ENCODE measurements around the gene PLPP4. TPM values are rescaled to one million over a fixed set of nuclear protein-coding genes. Genes with fewer than 3 reads are reported as not detected.

PLPP4 gene
- total RNA-seq, 2 donors from 2014 or later: not detected

DNA sequence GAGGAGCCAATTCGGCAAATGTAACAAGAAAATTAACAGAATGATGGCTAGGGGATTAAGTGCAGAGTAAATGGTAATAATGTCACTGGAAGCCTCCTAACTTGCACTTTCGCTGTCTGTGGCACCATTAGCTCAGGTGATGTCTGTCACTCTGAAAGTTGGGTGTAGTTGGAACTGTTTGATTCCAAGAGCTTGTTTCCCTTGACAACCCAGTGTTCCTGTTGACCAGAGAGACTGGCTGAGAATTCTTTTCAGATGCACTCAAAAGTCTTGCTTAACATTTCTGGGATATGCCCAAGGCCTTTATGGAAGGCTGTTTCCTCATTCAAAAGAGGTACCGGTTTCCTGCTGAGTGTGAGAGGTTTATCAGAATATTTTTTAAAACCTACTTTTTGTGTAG is 49.6 kb downstream of the PLPP4 start:
- peaks cover 27 to 33% of the 10 kb centered on the region in 2 donors for H3K27me3 Mint-ChIP-seq
- no peak overlapping the region for H3K27ac Mint-ChIP-seq
- DNase-seq (ENCODE audit: low spot score): no peak
- H3K36me3 Mint-ChIP-seq: no peaks in the 10 kb centered on the region
- no peak overlapping the region for H3K4me3 Mint-ChIP-seq
- H3K9me3 Mint-ChIP-seq: no peaks in the 10 kb centered on the region
- peaks cover 0 to 4% of the 10 kb centered on the region in 2 donors for H3K4me1 Mint-ChIP-seq (ENCODE audit: low read depth in 2 of 2)
- no peak for ATAC-seq

GRCh38 chr10:120507175-120507574 is 50.1 kb downstream of the PLPP4 start:
- H3K36me3 Mint-ChIP-seq: no peaks in the 10 kb centered on the region
- no peak for ATAC-seq
- H3K27me3 Mint-ChIP-seq: peaks cover 24 to 33% of the 10 kb centered on the region in 2 donors
- peak overlapping the region in 1 of 2 donors; percentile 6 for H3K27ac Mint-ChIP-seq
- DNase-seq (ENCODE audit: low spot score): no peak
- no peak overlapping the region for H3K4me3 Mint-ChIP-seq
- peaks cover 0 to 4% of the 10 kb centered on the region in 2 donors for H3K4me1 Mint-ChIP-seq (ENCODE audit: low read depth in 2 of 2)
- no peaks in the 10 kb centered on the region for H3K9me3 Mint-ChIP-seq

- H3K4me1 Mint-ChIP-seq (ENCODE audit: low read depth in 2 of 2): peaks cover 0 to 4% of the 10 kb centered on the region in 2 donors
- peaks cover 23 to 33% of the 10 kb centered on the region in 2 donors for H3K27me3 Mint-ChIP-seq
- ATAC-seq (no peak), DNase-seq (ENCODE audit: low spot score) (no peak)
- H3K4me3 Mint-ChIP-seq: no peak overlapping the region
- no peaks in the 10 kb centered on the region for H3K9me3 Mint-ChIP-seq
- H3K36me3 Mint-ChIP-seq: no peaks in the 10 kb centered on the region
- peak overlapping the region in 1 of 2 donors; percentile 6 for H3K27ac Mint-ChIP-seq
Observed at GRCh38 chr10:120507651-120508050, 50.6 kb downstream of the PLPP4 start.

GRCh38 chr10:120508393-120508792 is 51.4 kb downstream of the PLPP4 start:
- H3K27ac Mint-ChIP-seq: no peak overlapping the region
- H3K27me3 Mint-ChIP-seq: peaks cover 17 to 31% of the 10 kb centered on the region in 2 donors
- no peaks in the 10 kb centered on the region for H3K9me3 Mint-ChIP-seq
- H3K4me3 Mint-ChIP-seq: no peak overlapping the region
- ATAC-seq (peak in 1 of 2 donors; percentile 77), DNase-seq (ENCODE audit: low spot score) (no peak)
- peaks cover 0 to 4% of the 10 kb centered on the region in 2 donors for H3K4me1 Mint-ChIP-seq (ENCODE audit: low read depth in 2 of 2)
- no peaks in the 10 kb centered on the region for H3K36me3 Mint-ChIP-seq

DNA sequence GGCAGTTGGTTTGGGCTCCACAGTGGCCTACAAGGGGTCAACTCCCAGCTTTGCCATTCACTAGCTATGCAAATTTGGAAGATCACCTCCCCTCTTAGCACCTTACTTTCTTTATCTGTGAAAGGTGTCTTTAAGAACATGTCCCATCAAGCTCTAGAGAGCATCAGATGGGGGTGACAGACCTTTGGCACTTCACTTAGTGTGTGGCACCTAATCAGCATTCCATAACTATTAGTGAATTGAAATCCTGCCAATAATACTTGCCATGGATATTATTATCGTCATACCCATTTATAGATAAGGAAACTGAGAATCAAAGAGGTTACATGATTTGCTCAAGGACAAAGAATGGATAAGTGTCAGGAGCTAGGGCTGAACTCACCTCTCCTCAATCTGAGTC is 51.9 kb downstream of the PLPP4 start:
- H3K9me3 Mint-ChIP-seq: no peaks in the 10 kb centered on the region
- peaks cover 12 to 28% of the 10 kb centered on the region in 2 donors for H3K27me3 Mint-ChIP-seq

DNA sequence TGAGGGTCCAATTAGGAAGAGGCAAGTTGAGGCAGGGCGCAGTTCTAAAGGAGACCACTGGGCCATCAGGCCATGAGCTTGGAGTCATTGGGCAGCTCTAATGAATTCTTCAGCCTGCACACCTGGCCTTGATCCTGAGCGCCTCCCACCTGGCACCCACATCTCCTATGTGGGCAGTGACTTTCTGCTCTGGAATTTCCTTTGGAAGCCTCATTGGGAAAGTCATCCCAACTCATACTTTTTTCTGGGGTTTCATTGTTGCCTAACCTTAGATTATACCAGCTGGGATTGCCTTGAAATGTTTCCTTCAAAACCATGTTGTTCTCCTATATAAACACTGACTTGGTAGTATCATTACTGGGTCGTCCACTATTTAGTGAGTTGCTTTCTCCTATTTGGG is 54.1 kb downstream of the PLPP4 start:
- Mint-ChIP-seq H3K27ac (no peak overlapping the region), H3K4me1 (ENCODE audit: low read depth in 2 of 2) (peaks cover 0 to 4% of the 10 kb centered on the region in 2 donors)
- no peak for ATAC-seq

More for the DNA sequence above, 51.9 kb downstream of the PLPP4 start:
- Mint-ChIP-seq H3K27ac (no peak overlapping the region), H3K4me3 (no peak overlapping the region), H3K4me1 (ENCODE audit: low read depth in 2 of 2) (peaks cover 0 to 4% of the 10 kb centered on the region in 2 donors), H3K36me3 (no peaks in the 10 kb centered on the region)
- ATAC-seq: no peak
- no peak for DNase-seq (ENCODE audit: low spot score)

GRCh38 chr10:120513307-120513796 is 56.3 kb downstream of the PLPP4 start:
- no peak for ATAC-seq
- no peaks in the 10 kb centered on the region for H3K9me3 Mint-ChIP-seq
- no peak overlapping the region for H3K4me3 Mint-ChIP-seq
- H3K27me3 Mint-ChIP-seq: peaks cover 10 to 16% of the 10 kb centered on the region in 2 donors
- H3K36me3 Mint-ChIP-seq: no peaks in the 10 kb centered on the region
- no peak for DNase-seq (ENCODE audit: low spot score)
- H3K4me1 Mint-ChIP-seq (ENCODE audit: low read depth in 2 of 2): peaks cover 0 to 3% of the 10 kb centered on the region in 2 donors
- H3K27ac Mint-ChIP-seq: no peak overlapping the region

More for the DNA sequence above, 54.1 kb downstream of the PLPP4 start:
- peaks cover 7 to 16% of the 10 kb centered on the region in 2 donors for H3K27me3 Mint-ChIP-seq
- H3K9me3 Mint-ChIP-seq: no peaks in the 10 kb centered on the region
- no peaks in the 10 kb centered on the region for H3K36me3 Mint-ChIP-seq
- no peak for DNase-seq (ENCODE audit: low spot score)
- no peak overlapping the region for H3K4me3 Mint-ChIP-seq

DNA sequence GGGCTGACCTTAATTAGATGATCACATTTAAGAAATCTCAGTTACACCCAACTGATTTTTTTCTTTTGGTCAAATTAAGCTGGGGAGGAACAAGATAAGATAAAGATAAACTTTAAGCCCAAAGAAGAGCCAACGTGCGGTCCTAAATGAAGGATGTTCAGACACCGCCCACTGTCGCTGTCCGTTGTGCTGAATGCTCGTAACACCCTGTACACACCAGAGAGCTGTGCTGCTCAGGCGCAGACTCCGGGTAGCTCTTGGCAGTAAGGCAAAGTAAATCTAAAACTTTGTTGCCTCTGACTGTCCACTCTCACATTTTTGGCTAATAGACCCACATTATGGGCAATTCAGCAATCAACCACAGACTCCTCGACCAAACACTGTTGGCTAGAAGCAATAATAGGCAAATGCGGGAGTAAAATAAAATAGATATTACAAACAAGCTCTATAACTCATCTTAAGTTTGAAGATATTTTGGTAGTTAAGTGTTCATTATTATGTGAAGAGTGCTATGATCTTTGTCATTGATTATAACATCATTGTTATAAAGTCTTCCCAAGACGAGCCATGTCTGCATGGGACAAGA is 57.1 kb downstream of the PLPP4 start:
- Mint-ChIP-seq H3K4me1 (ENCODE audit: low read depth in 2 of 2) (no peaks in the 10 kb centered on the region), H3K27me3 (peaks cover 10 to 16% of the 10 kb centered on the region in 2 donors), H3K27ac (no peak overlapping the region), H3K36me3 (no peaks in the 10 kb centered on the region), H3K9me3 (no peaks in the 10 kb centered on the region), H3K4me3 (no peak overlapping the region)
- ATAC-seq (no peak), DNase-seq (ENCODE audit: low spot score) (no peak)

GRCh38 chr10:120514959-120515358 is 57.9 kb downstream of the PLPP4 start:
- no peaks in the 10 kb centered on the region for H3K9me3 Mint-ChIP-seq
- H3K27me3 Mint-ChIP-seq: peaks cover 10 to 16% of the 10 kb centered on the region in 2 donors
- DNase-seq (ENCODE audit: low spot score): no peak
- H3K36me3 Mint-ChIP-seq: no peaks in the 10 kb centered on the region
- H3K27ac Mint-ChIP-seq: no peak overlapping the region
- H3K4me1 Mint-ChIP-seq (ENCODE audit: low read depth in 2 of 2): no peaks in the 10 kb centered on the region
- H3K4me3 Mint-ChIP-seq: no peak overlapping the region
- ATAC-seq: no peak

- no peaks in the 10 kb centered on the region for H3K9me3 Mint-ChIP-seq
- H3K4me3 Mint-ChIP-seq: no peak overlapping the region
- ATAC-seq: no peak
- H3K27ac Mint-ChIP-seq: no peak overlapping the region
- H3K36me3 Mint-ChIP-seq: no peaks in the 10 kb centered on the region
- DNase-seq (ENCODE audit: low spot score): no peak
- H3K27me3 Mint-ChIP-seq: peaks cover 6 to 8% of the 10 kb centered on the region in 2 donors
- no peaks in the 10 kb centered on the region for H3K4me1 Mint-ChIP-seq (ENCODE audit: low read depth in 2 of 2)
Observed at GRCh38 chr10:120515741-120516140, 58.7 kb downstream of the PLPP4 start.

GRCh38 chr10:120516426-120516825 is 59.4 kb downstream of the PLPP4 start:
- H3K4me1 Mint-ChIP-seq (ENCODE audit: low read depth in 2 of 2): no peaks in the 10 kb centered on the region
- no peak overlapping the region for H3K4me3 Mint-ChIP-seq
- H3K9me3 Mint-ChIP-seq: no peaks in the 10 kb centered on the region
- ATAC-seq: no peak
- H3K27me3 Mint-ChIP-seq: peaks cover 5 to 8% of the 10 kb centered on the region in 2 donors
- no peak for DNase-seq (ENCODE audit: low spot score)
- no peaks in the 10 kb centered on the region for H3K36me3 Mint-ChIP-seq
- H3K27ac Mint-ChIP-seq: no peak overlapping the region

- DNase-seq (ENCODE audit: low spot score) (no peak), ATAC-seq (no peak)
- Mint-ChIP-seq H3K4me1 (ENCODE audit: low read depth in 2 of 2) (no peaks in the 10 kb centered on the region), H3K27me3 (peaks cover 5 to 8% of the 10 kb centered on the region in 2 donors), H3K27ac (no peak overlapping the region), H3K4me3 (no peak overlapping the region), H3K36me3 (no peaks in the 10 kb centered on the region), H3K9me3 (no peaks in the 10 kb centered on the region)
Observed at GRCh38 chr10:120517196-120517595, 60.2 kb downstream of the PLPP4 start.

DNA sequence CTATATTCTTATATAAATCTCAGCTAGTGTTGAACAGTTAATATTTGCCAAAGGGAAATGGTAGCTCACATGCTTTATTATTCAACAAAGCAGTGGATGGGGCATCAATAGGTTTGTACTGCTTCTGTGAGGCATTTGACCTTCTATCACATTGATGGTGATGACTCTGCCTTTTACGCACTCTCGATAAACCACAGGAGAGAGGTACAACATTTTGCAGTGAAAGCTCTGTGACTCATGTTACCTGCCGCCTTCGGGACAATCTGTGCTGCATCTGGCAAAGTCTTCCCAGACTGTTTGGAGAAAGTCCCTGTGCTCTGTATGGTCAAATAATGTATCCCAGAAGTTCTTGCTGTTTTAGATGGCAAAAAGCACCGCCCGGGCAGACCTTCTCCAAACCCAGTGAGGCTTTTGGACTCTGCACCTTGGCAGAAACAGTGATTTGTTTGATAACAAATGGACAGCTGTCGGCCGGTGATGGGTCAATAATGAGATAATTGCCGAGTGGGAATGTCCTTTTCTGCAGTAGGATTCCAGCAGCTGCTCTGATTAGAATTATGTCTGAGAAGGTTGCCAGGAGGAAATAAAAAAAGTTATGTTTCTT is 61.0 kb downstream of the PLPP4 start:
- DNase-seq (ENCODE audit: low spot score) (no peak), ATAC-seq (no peak)
- H3K27ac Mint-ChIP-seq: no peak overlapping the region
- no peaks in the 10 kb centered on the region for H3K9me3 Mint-ChIP-seq
- H3K36me3 Mint-ChIP-seq: no peaks in the 10 kb centered on the region
- no peak overlapping the region for H3K4me3 Mint-ChIP-seq
- peaks cover 7 to 8% of the 10 kb centered on the region in 2 donors for H3K27me3 Mint-ChIP-seq
- no peaks in the 10 kb centered on the region for H3K4me1 Mint-ChIP-seq (ENCODE audit: low read depth in 2 of 2)

DNA sequence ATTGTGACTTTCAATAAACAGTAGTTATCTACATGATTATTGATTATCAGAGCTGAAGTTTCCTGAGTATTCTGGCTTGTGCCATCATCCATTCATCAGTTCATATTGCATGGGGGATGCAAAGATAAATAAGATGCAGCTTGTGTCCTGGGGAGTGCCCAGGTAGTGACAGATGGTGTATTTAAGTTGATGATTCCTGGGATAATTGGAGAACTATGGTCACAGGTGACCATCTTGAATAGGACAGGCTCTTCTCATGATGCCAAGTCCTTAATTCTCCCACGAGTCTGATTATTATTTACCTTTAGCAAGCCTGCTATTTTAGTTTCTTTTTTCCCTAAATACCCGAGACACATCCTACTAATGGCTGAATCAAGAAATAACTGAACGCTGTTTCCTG is 64.9 kb downstream of the PLPP4 start:
- Mint-ChIP-seq H3K4me1 (ENCODE audit: low read depth in 2 of 2) (no peaks in the 10 kb centered on the region), H3K9me3 (no peaks in the 10 kb centered on the region), H3K27me3 (peaks cover 14 to 15% of the 10 kb centered on the region in 2 donors), H3K27ac (no peak overlapping the region), H3K36me3 (no peaks in the 10 kb centered on the region), H3K4me3 (no peak overlapping the region)
- DNase-seq (ENCODE audit: low spot score) (no peak), ATAC-seq (no peak)
